ENCODE data around the gene IPO4.

Gene IPO4

GRCh38 chr14:24194186-24194872, 5.7 kb upstream of the IPO4 start:
- no peak for FAIRE-seq

- no peak for FAIRE-seq
These were observed 4.3 kb upstream of the IPO4 start for GRCh38 chr14:24192933-24193332.

GRCh38 chr14:24190416-24190815, 1.8 kb upstream of the IPO4 start:
- FAIRE-seq, result no peak

- FAIRE-seq, result no peak
These were observed 844 bp upstream of the IPO4 start for GRCh38 chr14:24189460-24189859.

GRCh38 chr14:24189059-24189375, 401 bp upstream of the IPO4 start:
- no peak for FAIRE-seq

- FAIRE-seq, result no peak
These were observed 1.1 kb downstream of the IPO4 start for GRCh38 chr14:24187539-24187915.

GRCh38 chr14:24186831-24187538, 1.6 kb downstream of the IPO4 start:
- no peak for FAIRE-seq

- no peak for FAIRE-seq
These were observed 2.9 kb downstream of the IPO4 start for GRCh38 chr14:24185741-24186140.

- no peak for FAIRE-seq
These were observed 3.6 kb downstream of the IPO4 start for GRCh38 chr14:24185026-24185425.

GRCh38 chr14:24184104-24184970, 4.3 kb downstream of the IPO4 start:
- no peak for FAIRE-seq

- FAIRE-seq, result no peak
These were observed 5.6 kb downstream of the IPO4 start for GRCh38 chr14:24183014-24183481.

GRCh38 chr14:24182110-24182882, 6.3 kb downstream of the IPO4 start:
- FAIRE-seq, result no peak

GRCh38 chr14:24181371-24182077, 7.1 kb downstream of the IPO4 start:
- FAIRE-seq, result no peak

GRCh38 chr14:24179961-24180796, 8.4 kb downstream of the IPO4 start:
- FAIRE-seq, result no peak

GRCh38 chr14:24179294-24179960, 9.2 kb downstream of the IPO4 start:
- FAIRE-seq, result no peak

GRCh38 chr14:24178399-24179178, 10.0 kb downstream of the IPO4 start:
- no peak for FAIRE-seq

- FAIRE-seq, result no peak
These were observed 10.7 kb downstream of the IPO4 start for GRCh38 chr14:24177891-24178290.

GRCh38 chr14:24177041-24177825, 11.4 kb downstream of the IPO4 start:
- FAIRE-seq, result no peak

- FAIRE-seq, result no peak
These were observed 12.0 kb downstream of the IPO4 start for GRCh38 chr14:24176599-24176998.

Measured in G401.6 (cell line).